K562 (cell line): ENCODE data around the gene RUNDC1. TPM values are rescaled to one million over a fixed set of nuclear protein-coding genes. Genes with fewer than 3 reads are reported as not detected.
A peak's percentile ranks its signal among the peaks of the same experiment; 100 is the strongest.

Experiments
- BRD9 ChIP-seq: fragments of 450-650 bp; IDR thresholded peaks from 2 replicates; pipeline ENCODE4 v1.6.1; 2018; ENCODE audit warnings: low read depth; ENCODE audit not compliant: partially characterized antibody
- C11orf30 ChIP-seq: fragments of 450-650 bp; IDR thresholded peaks from 2 replicates; pipeline ENCODE4 v1.6.1; 2016; ENCODE audit warnings: low read depth, mild to moderate bottlenecking
- CBFB ChIP-seq: sonication (generic); formaldehyde crosslinking; IDR thresholded peaks from 2 replicates; pipeline ENCODE4 v1.4.0; 2020; ENCODE audit warnings: mild to moderate bottlenecking, missing genetic modification reagents
- HDAC8 ChIP-seq: fragments of 450-650 bp; IDR thresholded peaks from 2 replicates; pipeline ENCODE4 v1.6.1; 2016; ENCODE audit warnings: mild to moderate bottlenecking, missing genetic modification characterization, moderate library complexity, missing compliant biosample characterization
- HDGF ChIP-seq: fragments of 450-650 bp; IDR thresholded peaks from 2 replicates; pipeline ENCODE4 v1.6.1; 2016
- JUNB ChIP-seq: fragments of 450-650 bp; formaldehyde crosslinking; conservative IDR thresholded peaks from 2 replicates; pipeline ENCODE4 v1.4.0; 2020; ENCODE audit warnings: mild to moderate bottlenecking
- KLF16 ChIP-seq: IDR thresholded peaks from 2 replicates; pipeline ENCODE4 v1.6.1; 2016; ENCODE audit warnings: antibody characterized with exemption
- LARP7 ChIP-seq: fragments of 450-650 bp; IDR thresholded peaks from 2 replicates; pipeline ENCODE4 v1.6.1; 2016
- MEIS2 ChIP-seq: fragments of 450-650 bp; IDR thresholded peaks from 2 replicates; pipeline ENCODE4 v1.6.1; 2014; ENCODE audit warnings: mild to moderate bottlenecking; ENCODE audit not compliant: partially characterized antibody
- MTA1 ChIP-seq: fragments of 450-650 bp; IDR thresholded peaks from 2 replicates; pipeline ENCODE4 v1.6.1; 2017; ENCODE audit warnings: borderline replicate concordance
- NEUROD1 ChIP-seq: fragments of 150-350 bp; IDR thresholded peaks from 2 replicates; pipeline ENCODE4 v1.6.1; 2014; ENCODE audit warnings: borderline replicate concordance, low read length, low read depth; ENCODE audit not compliant: partially characterized antibody
- RBM17 ChIP-seq: fragments of 200-400 bp; formaldehyde crosslinking; IDR thresholded peaks from 2 replicates; pipeline ENCODE4 v1.6.1; 2017; ENCODE audit warnings: low read depth, mild to moderate bottlenecking, low read length, borderline replicate concordance
- SMAD4 ChIP-seq: fragments of 250-450 bp; sonication (Bioruptor Pico); conservative IDR thresholded peaks from 2 replicates; pipeline ENCODE4 v1.8.0; 2021; ENCODE audit warnings: inconsistent platforms, mild to moderate bottlenecking, moderate library complexity
- SP1 ChIP-seq: sonication (generic); formaldehyde crosslinking; IDR thresholded peaks from 2 replicates; pipeline ENCODE4 v1.8.1; 2022; ENCODE audit warnings: mild to moderate bottlenecking, missing genetic modification reagents
- SREBF1 ChIP-seq: fragments of 150-350 bp; IDR thresholded peaks from 2 replicates; pipeline ENCODE4 v1.6.1; 2014; ENCODE audit warnings: antibody characterized with exemption, low read depth, low read length, borderline replicate concordance
- TAF9B ChIP-seq: fragments of 450-650 bp; IDR thresholded peaks from 2 replicates; pipeline ENCODE4 v1.6.1; 2018; ENCODE audit warnings: mild to moderate bottlenecking; ENCODE audit not compliant: partially characterized antibody
- TRIM28 ChIP-seq: fragments of 450-650 bp; IDR thresholded peaks from 2 replicates; pipeline ENCODE4 v1.6.1; 2017
- ZBED1 ChIP-seq: IDR thresholded peaks from 2 replicates; pipeline ENCODE4 v1.6.1; 2014
- ZNF431 ChIP-seq: sonication (generic); formaldehyde crosslinking; IDR thresholded peaks from 2 replicates; pipeline ENCODE4 v1.8.0; 2022; ENCODE audit warnings: mild to moderate bottlenecking, missing genetic modification reagents
- ZNF507 ChIP-seq: conservative IDR thresholded peaks from 2 replicates; pipeline ENCODE4 v1.6.1; 2017; ENCODE audit warnings: missing genetic modification characterization, missing compliant biosample characterization
- ZNF584 ChIP-seq: fragments of 200-800 bp; sonication (Bioruptor generic); IDR thresholded peaks from 2 replicates; pipeline ENCODE4 v1.6.1; 2016; ENCODE audit warnings: low read depth, mild to moderate bottlenecking, missing genetic modification characterization, missing compliant biosample characterization
- ZNF696 ChIP-seq: fragments of 250-450 bp; sonication (Bioruptor Pico); conservative IDR thresholded peaks from 2 replicates; pipeline ENCODE4 v1.4.0; 2020; ENCODE audit warnings: mild to moderate bottlenecking, moderate library complexity
- polyA plus RNA-seq, 8 experiments: library from polyadenylated mRNA; depleted of rRNA in 4 of 8; stranded (reverse) in 5 of 8; unstranded in 3 of 8; fragments of >200 nt; fragmentation: Nextera tagmentation in 2 of 8; fragmentation: Illumina TruSeq in 1 of 8; extraction: Ambion mirVana in 2 of 8; extraction: Trizol in 1 of 8; gene quantifications; 2 replicates each; pipeline versions ENCODE4 v1.2.1 to v1.2.3, GENCODE V29; 2011 to 2014; ENCODE audit warnings: inconsistent platforms in 1 of 8, missing spikeins in 1 of 8
- total RNA-seq, 7 experiments: library from RNA; depleted of rRNA in 6 of 7; stranded (reverse); fragments of >200 nt in 6 of 7; fragmentation: Illumina TruSeq in 2 of 7; extraction: Trizol in 2 of 7; gene quantifications; 2 replicates each; pipeline versions ENCODE4 v1.2.1 to v1.2.3, GENCODE V29; 2011 to 2021; ENCODE audit warnings: low replicate concordance in 1 of 7
- TF ChIP-seq, protein P1 (sequence below): fragments of 450-650 bp; IDR thresholded peaks from 2 replicates; pipeline ENCODE4 v1.6.1; 2018; ENCODE audit not compliant: partially characterized antibody

Gene RUNDC1
- total and polyA plus RNA-seq, 9 of the 15 experiments (the other 6 are each of a cell fraction or from before 2014, with no cell fraction given), result 3.4 to 12.6 (median 9.4) TPM

GRCh38 chr17:43020789-43021740 lies 40.7 kb downstream of the RUNDC1 start (continued):
- TF ChIP-seq ZNF696 (CRISPR knock-in tag) (no peak), KLF16 (peak; percentile 54; the same call in 1 of the 2 replicates), ZBED1 (no peak), C11orf30 (peak; percentile 55), TAF9B (peak; percentile 90), MEIS2 (peak; percentile 36), MTA1 (peak; percentile 81), NEUROD1 (peak; percentile 72), ZNF584 (CRISPR knock-in tag) (0 out of 2 replicates have a peak, but pooled peaks have one; percentile 57), ZNF507 (no peak), TRIM28 (no peak), BRD9 (peak; percentile 16), HDGF (no peak), SMAD4 (CRISPR knock-in tag) (peak; percentile 93), ZNF431 (CRISPR knock-in tag) (no peak), RBM17 (no peak), SREBF1 (peak; percentile 71; the same call in 1 of the 2 replicates), SP1 (CRISPR knock-in tag) (peak; percentile 88), CBFB (CRISPR knock-in tag) (no peak), LARP7 (0 out of 2 replicates have a peak, but pooled peaks have one; percentile 45), HDAC8 (no peak), JUNB (no peak)
- TF ChIP-seq, protein P1, sequence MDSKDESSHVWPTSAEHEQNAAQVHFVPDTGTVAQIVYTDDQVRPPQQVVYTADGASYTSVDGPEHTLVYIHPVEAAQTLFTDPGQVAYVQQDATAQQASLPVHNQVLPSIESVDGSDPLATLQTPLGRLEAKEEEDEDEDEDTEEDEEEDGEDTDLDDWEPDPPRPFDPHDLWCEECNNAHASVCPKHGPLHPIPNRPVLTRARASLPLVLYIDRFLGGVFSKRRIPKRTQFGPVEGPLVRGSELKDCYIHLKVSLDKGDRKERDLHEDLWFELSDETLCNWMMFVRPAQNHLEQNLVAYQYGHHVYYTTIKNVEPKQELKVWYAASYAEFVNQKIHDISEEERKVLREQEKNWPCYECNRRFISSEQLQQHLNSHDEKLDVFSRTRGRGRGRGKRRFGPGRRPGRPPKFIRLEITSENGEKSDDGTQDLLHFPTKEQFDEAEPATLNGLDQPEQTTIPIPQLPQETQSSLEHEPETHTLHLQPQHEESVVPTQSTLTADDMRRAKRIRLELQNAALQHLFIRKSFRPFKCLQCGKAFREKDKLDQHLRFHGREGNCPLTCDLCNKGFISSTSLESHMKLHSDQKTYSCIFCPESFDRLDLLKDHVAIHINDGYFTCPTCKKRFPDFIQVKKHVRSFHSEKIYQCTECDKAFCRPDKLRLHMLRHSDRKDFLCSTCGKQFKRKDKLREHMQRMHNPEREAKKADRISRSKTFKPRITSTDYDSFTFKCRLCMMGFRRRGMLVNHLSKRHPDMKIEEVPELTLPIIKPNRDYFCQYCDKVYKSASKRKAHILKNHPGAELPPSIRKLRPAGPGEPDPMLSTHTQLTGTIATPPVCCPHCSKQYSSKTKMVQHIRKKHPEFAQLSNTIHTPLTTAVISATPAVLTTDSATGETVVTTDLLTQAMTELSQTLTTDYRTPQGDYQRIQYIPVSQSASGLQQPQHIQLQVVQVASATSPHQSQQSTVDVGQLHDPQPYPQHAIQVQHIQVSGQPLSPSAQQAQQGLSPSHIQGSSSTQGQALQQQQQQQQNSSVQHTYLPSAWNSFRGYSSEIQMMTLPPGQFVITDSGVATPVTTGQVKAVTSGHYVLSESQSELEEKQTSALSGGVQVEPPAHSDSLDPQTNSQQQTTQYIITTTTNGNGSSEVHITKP, result no peak
